ENCODE measurements around the gene CD79A.

The CD79A gene

DNA sequence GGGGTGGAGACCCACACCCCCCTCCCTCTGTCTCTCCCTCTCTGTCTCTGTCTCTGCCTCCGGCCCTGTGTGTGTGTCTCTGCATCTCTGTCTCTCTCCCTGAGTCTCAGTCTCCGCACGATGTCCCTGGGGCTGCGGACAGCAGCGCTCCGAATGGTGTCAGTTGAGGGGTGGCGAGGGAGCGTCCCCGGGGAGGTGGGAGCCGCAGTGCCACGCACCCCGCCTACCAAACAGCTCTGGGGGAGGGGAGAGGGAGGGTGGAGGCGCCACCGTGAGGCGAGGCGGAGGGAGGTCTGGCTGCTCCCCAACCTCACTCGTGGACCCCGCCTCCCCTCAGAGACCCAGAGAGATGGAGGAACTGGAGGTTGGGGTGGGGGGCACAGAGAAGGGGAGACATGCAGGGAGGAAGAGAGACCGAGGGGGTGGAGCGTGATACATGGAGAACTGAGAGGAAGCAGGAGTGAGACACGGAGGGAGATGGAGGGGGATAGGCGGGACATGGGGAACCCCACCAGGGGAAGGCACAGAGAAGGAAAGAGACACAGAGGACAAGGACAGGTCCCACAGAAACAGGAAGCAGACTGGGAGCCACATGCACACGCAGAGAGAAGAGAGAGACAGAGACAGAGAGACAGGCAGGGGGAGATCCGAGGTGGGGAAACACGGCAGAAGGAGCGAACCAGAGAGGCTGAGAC is 44.0 kb downstream of the CD79A start:
- no peak for DNase-seq

DNA sequence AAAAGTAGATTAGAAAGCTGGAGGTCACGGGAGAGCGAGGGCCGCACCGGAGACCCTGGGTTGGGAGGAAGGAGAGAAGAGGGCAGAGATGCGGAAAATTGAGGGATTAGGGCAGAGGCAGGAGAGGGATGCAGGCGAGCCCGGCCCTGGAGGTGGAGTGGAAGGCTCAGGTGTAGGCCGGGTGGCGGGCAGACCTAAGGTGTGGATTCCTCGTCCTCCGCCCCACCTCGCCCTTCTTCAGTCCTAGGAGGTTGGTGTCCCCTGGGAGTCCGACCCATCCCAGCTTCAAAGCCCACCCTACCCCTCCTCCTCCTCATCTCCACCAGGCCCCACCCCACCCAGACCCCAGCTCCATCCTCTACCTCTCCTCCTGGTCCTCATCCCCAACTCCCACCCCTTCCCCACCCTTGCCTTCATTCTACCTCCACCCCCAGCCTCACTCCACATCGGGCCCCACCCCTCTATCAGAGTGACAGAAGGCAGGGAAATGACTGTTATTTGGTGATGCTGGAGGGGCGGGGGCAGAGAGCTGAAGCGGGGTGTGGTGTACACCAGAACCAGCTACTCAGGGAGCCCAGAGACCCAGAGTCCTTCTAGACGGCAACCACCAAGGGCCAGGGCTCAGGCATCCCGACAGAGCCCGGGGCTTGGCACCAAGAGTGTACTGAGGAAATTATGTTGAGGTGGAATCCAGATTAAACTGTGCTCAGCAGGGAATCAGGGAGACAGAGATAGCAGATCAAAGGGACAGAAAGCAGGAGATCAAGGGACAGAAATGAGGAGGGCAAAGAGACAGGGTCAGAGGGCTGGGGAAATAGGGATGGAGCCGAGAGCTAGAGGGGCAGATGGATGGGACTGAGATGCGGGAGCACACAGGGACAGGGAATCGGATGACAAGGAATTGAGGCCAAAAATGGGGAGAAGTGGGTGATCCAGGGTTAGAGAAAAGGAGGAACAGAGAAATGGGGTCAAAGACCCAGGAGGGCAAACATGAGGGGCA is 44.8 kb downstream of the CD79A start:
- DNase-seq: no peak

DNA sequence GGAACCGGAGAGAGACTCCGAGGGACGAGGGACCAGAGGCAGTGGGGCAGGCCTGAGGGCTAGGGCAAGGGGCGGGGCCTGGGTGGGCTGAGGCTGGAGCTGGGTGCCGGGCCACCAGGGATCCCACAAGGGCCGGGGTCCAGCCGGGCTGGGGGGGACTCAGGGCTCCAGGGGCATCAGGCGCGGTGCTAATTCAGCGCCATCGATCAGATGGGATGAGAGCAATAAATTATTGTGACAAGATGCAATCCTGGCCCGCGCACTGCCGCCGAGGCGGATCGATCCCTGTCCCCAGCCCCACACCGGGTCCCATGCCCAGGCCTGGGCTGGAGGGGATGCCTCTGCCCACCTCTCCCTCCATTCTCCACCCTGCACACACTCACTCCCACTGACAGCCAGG is 45.5 kb downstream of the CD79A start:
- DNase-seq: no peak

DNA sequence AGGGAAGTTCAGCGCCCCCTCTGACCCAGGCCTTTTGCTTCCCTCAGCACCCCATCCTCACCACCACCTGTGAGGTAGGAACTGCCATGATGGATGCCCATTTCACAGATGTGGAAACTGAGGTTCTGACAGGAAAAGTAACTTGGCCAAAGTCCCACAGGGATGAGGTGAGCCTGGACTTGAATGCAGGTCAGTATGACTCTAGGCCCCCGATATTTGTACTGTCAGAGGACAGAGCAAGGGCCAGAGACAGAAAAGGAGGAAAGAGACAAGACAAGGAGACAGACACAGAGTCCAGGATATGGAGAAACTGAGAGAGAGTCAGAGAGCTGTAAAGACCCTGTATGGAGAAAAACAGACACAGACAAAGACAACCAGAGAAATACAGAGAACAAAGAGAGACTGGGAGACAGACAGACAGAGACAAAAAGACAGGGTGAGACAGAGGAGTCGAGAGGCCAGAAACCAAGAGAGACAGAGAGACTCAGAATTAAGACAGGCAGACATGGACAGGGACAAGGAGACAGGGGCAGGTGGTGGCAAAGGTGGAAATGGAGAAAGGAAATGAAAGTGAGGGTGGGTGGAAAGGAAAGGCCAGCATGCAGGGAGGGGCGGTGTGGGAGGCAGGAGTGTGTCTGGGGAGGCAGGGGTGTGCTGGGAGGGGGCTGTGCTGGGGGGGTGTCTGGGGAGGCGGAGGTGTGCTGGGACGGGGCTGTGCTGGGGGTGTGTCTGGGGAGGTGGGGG is 46.1 kb downstream of the CD79A start:
- DNase-seq: no peak

DNA sequence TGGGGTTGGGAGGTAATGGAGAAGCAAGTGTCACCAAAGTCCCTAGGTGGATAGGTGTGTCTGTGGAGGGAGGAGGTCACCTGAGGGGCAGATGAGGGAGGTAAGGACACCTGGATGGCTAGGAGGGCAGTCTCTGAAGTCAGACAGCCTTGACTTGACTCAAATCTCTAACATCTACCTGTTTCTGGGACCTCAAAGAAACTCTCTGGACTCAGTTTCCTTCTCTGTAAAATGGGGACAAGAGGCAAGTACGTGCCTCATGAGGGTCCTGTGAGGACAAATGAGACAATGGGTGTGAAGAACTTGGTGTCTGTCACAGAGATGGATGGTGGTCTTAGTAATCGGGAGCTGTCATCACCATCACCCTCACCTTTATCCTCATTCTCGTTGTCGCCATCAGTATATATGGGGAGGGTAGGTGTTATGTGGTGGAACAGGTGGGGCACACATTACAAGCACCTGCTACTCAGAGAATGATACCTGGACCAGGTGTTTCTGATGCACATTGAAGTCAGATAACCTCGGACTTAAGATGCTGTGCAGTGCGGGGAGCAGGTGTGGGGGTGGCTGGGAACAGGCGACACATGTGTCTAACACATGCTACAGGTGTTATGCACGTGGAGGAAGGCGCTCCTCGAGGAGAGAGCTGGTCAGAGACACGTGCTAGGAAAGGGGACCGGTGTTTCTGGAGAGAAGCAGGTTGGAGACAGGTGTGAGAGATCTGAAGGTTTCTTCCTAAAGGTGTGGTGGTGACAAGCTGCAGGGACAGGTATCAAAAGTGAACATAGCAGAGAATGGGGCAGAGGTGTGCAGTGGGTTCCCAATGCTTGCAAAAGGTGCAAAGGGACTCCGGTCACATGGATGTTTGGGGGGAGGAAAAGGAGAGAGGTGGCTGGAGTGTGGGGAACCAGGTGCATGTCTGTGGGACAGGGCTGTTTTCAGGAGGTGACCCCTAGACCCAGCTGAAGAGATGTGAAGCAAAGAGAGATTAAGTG is 47.4 kb downstream of the CD79A start:
- DNase-seq: no peak

DNA sequence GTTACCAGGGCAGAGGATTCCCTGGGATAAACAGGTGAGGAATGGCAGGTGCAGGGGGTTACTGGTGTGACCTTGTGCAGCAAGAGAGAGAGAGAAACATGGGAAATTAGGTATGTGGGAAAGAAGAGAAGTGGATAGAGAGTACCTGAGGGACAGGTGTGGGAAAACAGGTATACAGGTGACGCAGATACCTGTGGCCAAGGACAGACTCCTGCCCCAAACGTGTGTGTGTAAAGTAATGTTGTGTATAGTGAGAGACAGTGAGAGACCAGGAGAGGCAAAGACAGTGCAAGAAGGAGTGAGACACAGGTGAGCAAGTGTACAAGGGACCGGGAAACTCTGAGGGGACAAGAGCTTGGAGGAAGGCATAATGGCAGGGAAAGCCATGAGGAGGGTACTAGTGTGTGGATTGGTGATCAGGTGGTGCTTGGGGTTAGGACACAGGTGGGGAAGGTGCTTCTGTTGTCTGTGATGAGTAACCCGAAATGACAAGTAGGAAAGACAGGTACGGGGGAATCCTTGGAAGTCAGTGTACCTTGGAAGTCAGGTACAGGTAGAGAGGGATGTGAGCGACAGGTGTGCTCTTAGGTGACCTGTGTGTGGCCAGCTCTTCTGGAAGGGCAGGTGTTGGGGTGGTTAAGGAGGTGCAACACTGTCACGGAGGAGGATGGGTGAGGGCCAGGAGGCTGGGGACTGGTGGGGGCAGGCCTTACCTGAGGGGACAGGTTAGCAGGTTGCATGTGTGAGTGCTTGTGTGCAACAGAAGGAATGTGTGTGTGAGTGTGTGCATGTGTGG is 48.3 kb downstream of the CD79A start:
- DNase-seq: no peak

DNA sequence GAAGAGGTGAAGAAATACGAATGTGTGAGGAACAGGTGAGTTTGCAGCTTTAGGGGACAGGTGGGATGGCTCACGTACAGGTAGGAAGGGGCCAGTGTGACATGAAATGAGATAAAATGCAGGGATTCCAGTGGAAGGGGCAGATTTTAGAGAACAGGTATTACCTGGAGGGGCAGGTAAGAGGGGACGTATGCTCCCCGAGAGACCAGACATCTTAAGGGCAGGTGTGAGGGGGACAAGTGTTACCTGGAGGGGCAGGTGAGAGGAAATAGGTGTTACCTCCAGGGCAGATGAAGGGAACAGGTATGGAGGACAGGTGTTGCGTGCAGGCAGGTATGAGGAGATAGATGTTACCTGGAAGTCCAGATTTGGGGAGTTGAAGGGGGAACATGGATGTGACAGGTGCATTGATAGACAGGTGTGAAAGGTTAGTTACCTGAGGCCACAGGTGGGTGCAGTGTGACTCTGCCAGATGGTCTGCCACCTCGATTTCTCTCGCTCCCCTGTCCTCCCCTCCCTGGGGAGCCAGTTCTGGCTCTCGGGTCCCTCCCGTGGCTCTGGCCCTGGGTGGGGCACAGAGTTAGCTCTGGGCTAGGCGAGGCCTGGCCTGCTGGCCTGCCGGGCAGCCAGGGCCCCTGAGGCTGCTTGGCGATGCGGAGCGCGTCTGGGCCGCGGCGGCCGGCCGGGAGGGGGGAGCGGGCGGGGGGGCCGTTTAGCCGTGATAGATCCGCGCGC is 49.1 kb downstream of the CD79A start:
- DNase-seq: no peak

DNA sequence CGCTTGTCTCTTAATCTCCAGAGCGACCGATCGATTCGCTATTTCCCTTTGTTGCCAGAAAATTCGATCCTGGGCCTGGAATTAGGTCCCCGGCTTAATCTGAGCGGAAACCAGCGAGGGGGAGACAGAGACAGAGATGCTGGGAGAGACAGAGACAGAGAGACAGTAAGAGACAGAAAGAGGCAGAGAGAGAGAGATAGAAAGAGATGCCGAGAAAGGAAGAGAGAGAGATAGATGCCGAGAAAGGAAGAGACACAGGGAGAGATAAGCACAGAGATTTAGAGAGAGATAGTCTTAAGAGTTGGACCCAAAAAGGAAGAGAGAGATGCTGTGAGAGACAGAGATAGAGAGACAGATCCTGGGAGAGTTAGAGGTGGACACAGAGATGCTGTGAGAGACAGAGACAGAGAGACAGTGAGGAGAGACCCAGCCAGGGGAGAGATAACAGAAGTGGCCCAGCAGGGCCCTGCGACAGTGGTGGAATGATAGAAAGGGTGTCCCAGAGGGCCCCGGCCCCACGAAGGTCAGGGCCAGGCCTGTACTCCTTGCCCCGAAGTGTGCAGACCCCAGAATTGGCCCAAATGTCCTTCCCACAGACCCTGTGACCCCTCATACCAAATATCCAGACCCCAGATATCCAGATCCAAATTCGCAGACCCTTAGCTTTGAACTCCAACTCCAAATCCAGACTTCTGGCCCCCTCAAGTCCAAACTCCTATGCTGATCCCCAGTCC is 49.9 kb downstream of the CD79A start:
- DNase-seq: no peak

DNA sequence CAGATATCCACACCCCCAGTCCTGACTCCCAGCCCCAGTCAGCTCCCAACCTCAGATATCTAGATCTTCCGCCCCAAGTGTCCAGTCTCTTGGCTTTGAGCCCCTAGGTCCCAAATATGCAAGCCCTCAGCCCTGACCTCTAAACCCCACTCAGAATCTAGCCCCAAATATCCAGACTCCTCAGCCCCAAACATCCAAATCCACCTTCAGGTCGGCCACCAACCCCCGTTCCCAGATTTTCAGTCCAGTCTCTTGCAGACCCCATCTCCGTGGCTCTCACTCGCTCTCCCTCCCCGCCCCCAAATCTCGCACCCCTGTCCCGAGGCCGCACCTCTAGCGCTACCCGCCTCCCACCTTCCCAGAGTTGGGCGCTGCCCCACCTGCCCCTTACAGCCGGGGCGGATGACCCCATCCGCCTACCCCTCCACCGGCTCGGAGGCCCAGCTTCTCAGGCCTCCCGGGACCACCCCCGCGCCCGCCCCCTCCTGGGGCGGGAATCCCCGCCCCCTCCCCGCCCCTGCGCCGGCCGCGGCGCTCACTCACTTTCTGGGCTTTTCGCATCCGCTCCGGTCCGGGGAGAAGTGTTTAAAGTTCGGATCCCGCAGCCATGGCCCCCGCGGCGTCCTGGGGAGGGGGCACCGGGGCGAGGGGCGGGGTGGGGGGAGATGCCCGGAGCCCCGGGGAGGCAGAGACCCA is 50.6 kb downstream of the CD79A start:
- no peak for DNase-seq

DNA sequence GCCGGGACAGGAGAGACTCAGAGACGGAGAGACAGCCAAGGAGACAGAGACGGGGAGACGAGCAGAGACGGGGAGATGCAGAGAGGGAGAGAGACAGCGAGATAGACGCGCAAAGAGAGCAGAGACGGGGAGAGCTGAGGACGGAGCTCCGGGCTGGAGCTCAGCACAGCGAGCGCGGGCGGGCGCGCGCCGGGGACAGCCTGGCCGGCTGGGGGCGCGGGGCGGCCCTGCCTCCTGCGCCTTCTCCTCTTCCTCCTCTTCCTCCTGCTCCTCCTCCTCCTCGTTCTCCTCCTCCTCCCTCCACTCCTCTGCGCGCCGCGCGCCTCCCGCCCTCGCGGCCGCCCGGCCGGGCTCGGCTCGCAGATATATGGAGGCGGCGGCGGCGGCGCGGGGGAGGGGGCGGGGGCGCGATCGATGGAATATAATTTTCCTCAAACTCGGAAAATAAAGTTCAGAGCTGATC is 51.2 kb downstream of the CD79A start, which contains the start of gene ERFL:
Gene ERFL (minus strand): TSS at position 229 of the 463 bp plus-strand sequence. CDS start 15,530 bp downstream, outside the sequence.
- no peak for DNase-seq

DNA sequence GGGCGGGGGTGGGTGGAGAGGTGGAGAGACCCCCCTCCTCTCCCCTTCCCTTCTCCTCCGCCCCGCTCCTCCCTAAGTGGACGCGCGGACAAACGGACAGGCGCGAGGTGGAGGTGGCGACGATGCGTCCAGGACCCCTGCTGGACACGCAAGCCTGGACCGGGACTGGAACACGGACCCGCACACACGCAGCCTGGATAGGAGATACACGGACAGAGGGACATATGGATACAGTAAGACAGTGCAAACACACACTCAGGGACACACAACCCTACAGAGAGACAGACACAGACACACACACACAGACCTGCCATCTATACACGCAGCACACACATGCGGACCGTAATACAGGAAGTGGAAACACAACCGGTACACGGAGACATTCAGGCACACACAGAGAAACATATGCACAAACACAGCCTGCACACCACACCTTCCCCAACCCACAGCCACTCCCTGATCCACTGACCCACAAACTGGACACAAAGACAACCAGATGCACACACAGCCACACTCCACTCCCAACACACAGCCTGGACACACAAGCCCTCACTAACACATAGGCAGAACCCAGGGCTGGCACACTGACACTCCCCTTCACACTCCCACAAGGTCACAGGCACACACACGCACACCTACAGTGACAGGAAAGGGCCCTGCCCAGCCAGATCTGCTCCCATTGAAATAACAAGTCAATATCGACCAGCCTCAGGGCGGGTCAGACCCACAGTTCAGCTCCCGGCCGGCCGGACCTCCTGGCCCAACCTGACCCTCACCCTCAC is 51.9 kb downstream of the CD79A start:
- no peak for DNase-seq

DNA sequence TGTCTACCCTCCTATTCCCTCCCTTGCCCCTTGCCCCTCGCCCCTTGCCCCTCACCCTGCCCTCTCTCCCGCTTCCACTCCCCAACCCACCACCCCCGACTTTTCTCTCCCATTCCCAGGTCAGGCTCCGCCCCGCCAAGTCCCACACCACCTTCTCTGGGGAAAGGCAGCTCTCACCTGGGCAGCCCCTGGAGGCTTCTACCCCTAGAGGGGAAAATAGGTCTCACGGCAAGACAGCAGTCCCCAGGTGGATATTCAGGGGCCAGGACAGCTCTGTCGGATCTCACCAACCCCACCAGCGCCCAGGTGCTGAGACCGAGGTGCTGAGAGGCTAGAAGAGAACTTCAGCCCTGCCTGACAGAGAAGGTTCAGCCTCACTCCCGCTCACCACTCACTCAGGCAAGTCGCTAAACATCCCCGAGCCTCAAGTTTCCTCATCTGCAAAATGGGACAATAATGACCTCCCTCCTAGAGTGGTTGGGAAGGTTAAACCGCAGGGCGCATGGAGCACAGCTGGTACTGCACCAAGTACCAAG is 52.5 kb downstream of the CD79A start:
- DNase-seq: no peak

DNA sequence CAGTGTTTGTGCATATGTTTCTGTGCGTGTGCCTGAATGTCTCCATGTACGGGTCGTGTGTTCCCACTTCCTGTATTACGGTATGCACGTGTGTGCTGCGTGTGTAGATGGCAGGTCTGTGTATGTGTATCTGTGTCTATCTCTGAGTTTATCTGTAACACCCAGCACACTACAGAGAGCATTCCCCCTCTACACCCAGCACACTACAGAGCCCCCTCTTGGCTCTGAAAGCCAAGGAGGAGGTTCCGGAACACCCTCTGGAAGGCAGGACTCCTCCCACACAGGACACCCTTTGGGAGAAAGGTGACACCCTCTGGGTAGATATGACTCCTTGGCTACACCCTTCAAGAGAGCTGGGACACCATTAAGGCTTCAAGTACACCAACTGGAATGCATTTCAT is 53.2 kb downstream of the CD79A start:
- no peak for DNase-seq
